Measurements from ENCODE around the gene RNF111. TPM values are rescaled to one million over a fixed set of nuclear protein-coding genes. Genes with fewer than 3 reads are reported as not detected.

The RNF111 gene
- total RNA-seq, 1 donor from 2014 or later = 43.0 TPM

GRCh38 chr15:59060348-59060747 lies 72.9 kb downstream of the RNF111 start:
- Mint-ChIP-seq H3K27me3 (ENCODE audit: low read depth) (no peaks in the 10 kb centered on the region), H3K4me3 (no peak overlapping the region), H3K36me3 (peaks cover 31% of the 10 kb centered on the region), H3K4me1 (no peaks in the 10 kb centered on the region), H3K27ac (no peak overlapping the region), H3K9me3 (no peaks in the 10 kb centered on the region)
- no peak for TF ChIP-seq CTCF (IDR thresholded peaks at IDR 0.05; ENCODE audit: unreplicated experiment)
- no peak for DNase-seq (ENCODE audit: low spot score in 2 of 2, unreplicated experiment in 2 of 2)

GRCh38 chr15:59063042-59063441 lies 75.6 kb downstream of the RNF111 start:
- H3K9me3 Mint-ChIP-seq = no peaks in the 10 kb centered on the region
- peaks cover 45% of the 10 kb centered on the region for H3K36me3 Mint-ChIP-seq
- no peaks in the 10 kb centered on the region for H3K4me1 Mint-ChIP-seq
- TF ChIP-seq CTCF (IDR thresholded peaks at IDR 0.05; ENCODE audit: unreplicated experiment) = no peak
- DNase-seq (ENCODE audit: low spot score in 2 of 2, unreplicated experiment in 2 of 2) = no peak
- no peak overlapping the region for H3K4me3 Mint-ChIP-seq
- no peaks in the 10 kb centered on the region for H3K27me3 Mint-ChIP-seq (ENCODE audit: low read depth)
- no peak overlapping the region for H3K27ac Mint-ChIP-seq

GRCh38 chr15:59069430-59069829 lies 82.0 kb downstream of the RNF111 start:
- Mint-ChIP-seq H3K9me3 (peaks cover 11% of the 10 kb centered on the region), H3K4me1 (no peaks in the 10 kb centered on the region), H3K27ac (no peak overlapping the region), H3K36me3 (peaks cover 59% of the 10 kb centered on the region), H3K27me3 (ENCODE audit: low read depth) (no peaks in the 10 kb centered on the region), H3K4me3 (no peak overlapping the region)
- no peak for DNase-seq (ENCODE audit: low spot score in 2 of 2, unreplicated experiment in 2 of 2)
- no peak for TF ChIP-seq CTCF (IDR thresholded peaks at IDR 0.05; ENCODE audit: unreplicated experiment)

GRCh38 chr15:59074607-59075006 lies 87.1 kb downstream of the RNF111 start:
- H3K9me3 Mint-ChIP-seq = peaks cover 15% of the 10 kb centered on the region
- H3K27ac Mint-ChIP-seq = no peak overlapping the region
- H3K36me3 Mint-ChIP-seq = peaks cover 54% of the 10 kb centered on the region

GRCh38 chr15:59087731-59088130 lies 100.3 kb downstream of the RNF111 start:
- Mint-ChIP-seq H3K9me3 (no peaks in the 10 kb centered on the region), H3K4me1 (no peaks in the 10 kb centered on the region), H3K36me3 (peaks cover 30% of the 10 kb centered on the region), H3K27ac (peak overlapping the region; percentile 1), H3K4me3 (no peak overlapping the region), H3K27me3 (ENCODE audit: low read depth) (no peaks in the 10 kb centered on the region)
- no peak for DNase-seq (ENCODE audit: low spot score in 2 of 2, unreplicated experiment in 2 of 2)
- TF ChIP-seq CTCF (IDR thresholded peaks at IDR 0.05; ENCODE audit: unreplicated experiment) = no peak

More at GRCh38 chr15:59074607-59075006, 87.1 kb downstream of the RNF111 start:
- no peaks in the 10 kb centered on the region for H3K4me1 Mint-ChIP-seq
- TF ChIP-seq CTCF (IDR thresholded peaks at IDR 0.05; ENCODE audit: unreplicated experiment) = no peak
- H3K4me3 Mint-ChIP-seq = no peak overlapping the region
- no peak for DNase-seq (ENCODE audit: low spot score in 2 of 2, unreplicated experiment in 2 of 2)
- H3K27me3 Mint-ChIP-seq (ENCODE audit: low read depth) = no peaks in the 10 kb centered on the region

GRCh38 chr15:59094077-59094476 lies 106.6 kb downstream of the RNF111 start:
- Mint-ChIP-seq H3K4me1 (no peaks in the 10 kb centered on the region), H3K36me3 (peaks cover 22% of the 10 kb centered on the region), H3K4me3 (no peak overlapping the region), H3K27ac (no peak overlapping the region), H3K27me3 (ENCODE audit: low read depth) (no peaks in the 10 kb centered on the region), H3K9me3 (no peaks in the 10 kb centered on the region)
- DNase-seq (ENCODE audit: low spot score in 2 of 2, unreplicated experiment in 2 of 2) = no peak
- TF ChIP-seq CTCF (IDR thresholded peaks at IDR 0.05; ENCODE audit: unreplicated experiment) = no peak
